Islet of Langerhans (tissue), 1 donor: ENCODE results near the gene SPSB2.
"Not testable (repeated sequence)": the region's sequence is repeated elsewhere in the genome, so short reads cannot be mapped to it uniquely, and the experiment has no call there.

Source experiments
- FAIRE-seq: peaks from one replicate; lab custom pipeline; 2011; peaks lifted over from hg19 to GRCh38; lab: Jason Lieb, UNC

The SPSB2 gene

DNA sequence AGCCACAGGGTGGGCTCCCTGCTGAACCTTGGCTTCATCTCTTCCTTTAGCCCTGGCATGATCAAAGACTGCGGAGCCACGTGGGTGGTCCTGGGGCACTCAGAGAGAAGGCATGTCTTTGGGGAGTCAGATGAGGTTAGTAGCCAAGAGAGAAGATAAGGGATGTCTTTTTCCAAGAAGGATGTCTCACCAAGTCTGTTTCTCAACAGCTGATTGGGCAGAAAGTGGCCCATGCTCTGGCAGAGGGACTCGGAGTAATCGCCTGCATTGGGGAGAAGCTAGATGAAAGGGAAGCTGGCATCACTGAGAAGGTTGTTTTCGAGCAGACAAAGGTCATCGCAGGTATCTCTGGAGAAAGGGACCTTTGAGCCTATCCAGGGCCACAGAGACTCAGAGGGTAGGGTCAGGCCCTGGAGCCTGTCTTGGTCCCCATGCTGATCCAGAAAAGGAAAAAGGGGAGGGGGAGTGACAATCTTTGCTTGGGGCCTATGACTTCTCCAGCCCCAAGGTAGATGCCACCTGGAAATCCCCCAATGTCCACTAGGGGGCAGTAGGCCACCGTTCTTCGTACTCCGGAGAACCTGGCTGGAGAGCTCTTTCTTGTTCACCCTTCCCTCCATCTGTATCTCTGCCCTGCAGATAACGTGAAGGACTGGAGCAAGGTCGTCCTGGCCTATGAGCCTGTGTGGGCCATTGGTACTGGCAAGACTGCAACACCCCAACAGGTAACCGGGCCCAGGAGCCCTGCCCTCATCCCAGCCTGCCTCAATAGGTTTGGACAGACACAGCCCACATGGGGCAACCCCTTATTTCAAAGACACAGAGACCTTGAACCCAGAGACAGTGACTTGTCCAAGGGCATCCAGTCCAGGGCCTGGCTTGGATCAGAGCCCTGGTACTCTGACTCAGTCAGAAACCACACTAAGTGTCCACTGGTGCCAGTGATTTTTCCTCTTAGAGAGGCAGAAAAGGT, 3.8 kb downstream of the SPSB2 start:
- FAIRE-seq = no peak

DNA sequence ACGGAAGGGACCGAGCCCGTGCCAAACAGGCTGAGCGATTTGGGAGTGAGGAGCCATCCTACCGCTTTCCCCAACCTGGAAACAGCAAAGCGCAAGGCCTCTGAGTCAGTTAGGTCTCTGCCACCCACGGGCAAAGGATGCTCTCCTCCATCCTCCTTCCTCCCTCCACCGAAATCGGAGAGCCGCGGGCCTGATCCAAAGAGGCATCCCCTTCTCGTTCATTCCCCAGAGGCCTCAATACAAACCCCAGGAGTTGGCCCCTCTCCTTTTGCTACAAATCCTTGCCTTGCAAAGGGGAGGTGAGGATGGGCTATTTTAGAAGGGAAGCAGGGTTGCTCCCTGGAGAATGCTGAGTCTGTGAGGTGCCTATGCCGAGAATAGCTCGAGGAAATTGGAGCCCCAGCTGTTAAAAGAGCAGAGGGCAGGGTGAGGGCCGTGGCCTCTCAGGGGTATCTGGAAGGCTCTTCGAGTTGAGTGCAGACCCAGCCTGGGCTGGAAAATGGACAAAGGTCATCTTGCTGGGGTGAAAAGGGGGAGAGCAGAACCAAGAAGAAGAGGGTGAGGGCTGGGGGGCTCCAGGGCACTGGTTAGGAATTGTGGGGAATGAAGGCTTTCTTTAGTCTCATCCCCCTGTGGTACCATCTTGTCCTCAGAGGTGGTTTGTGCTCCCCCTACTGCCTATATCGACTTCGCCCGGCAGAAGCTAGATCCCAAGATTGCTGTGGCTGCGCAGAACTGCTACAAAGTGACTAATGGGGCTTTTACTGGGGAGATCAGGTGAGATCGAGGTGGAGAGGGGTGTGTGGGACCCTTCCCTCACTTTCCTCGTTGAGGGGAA, 4.7 kb downstream of the SPSB2 start:
- FAIRE-seq = no peak

GRCh38 chr12:6867413-6868210, 5.5 kb downstream of the SPSB2 start, which contains the start of gene TPI1:
Gene TPI1 (plus strand): TSS chr12:6867531. CDS start chr12:6867567, 36 bp downstream.
- FAIRE-seq = no peak

DNA sequence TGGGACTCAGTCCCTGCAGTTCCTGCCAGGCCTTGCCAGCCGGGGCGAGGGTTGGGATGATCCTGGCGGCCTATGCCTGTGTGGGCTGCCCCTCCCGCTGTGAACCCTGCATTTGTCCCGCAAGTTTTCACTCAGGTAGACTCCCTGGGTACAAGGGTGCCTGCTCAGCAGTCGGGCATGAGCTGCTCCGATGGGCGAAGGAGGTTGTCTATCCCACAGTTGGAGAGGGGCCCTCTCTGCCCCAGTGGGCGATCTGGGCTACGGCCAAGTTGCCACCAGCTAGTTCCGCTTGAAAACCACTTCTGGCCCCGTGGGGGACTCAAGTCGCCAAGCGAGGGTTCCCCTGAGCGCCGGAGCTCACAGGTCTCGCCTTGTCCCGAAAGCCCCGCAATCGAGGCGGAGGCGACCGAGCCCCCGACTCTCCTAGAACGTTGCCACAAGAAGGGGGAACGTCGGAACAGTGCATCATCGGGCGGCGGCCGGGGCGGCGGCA, 6.1 kb downstream of the SPSB2 start:
- no peak for FAIRE-seq

DNA sequence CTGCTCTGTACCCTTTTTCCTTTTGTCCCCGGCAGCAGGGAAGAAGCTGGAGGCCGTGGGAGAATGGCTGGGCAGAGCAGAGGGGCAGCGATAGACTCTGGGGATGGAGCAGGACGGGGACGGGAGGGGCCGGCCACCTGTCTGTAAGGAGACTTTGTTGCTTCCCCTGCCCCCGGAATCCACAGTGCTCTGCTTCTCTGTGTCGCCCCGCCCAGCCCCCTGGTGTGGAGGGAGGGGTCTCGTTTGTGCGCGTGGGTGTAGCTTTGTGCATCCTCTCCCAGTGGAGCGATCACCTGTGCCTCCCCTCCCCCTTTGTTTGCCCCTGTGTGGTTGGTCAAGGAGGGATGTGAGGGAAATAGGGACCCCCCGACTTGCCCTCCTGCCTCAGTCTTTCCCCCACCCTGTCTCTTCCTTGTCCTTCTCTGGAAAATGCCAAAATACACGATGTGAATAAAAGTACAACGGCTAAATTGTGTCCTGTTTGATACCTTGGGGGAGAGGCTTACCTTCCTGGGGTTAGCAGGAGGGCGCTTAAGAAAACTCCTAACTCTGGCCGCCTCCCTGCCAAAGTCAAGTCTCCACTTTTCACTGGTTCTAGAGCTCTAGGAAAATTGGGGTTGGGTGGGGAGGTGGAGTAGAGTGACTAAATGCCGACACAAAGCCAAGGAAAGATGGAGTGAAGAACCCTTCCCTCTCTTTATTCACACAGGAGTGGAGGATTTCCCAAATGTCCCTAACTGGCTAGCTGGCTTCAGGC, 6.8 kb downstream of the SPSB2 start:
- FAIRE-seq = no peak

DNA sequence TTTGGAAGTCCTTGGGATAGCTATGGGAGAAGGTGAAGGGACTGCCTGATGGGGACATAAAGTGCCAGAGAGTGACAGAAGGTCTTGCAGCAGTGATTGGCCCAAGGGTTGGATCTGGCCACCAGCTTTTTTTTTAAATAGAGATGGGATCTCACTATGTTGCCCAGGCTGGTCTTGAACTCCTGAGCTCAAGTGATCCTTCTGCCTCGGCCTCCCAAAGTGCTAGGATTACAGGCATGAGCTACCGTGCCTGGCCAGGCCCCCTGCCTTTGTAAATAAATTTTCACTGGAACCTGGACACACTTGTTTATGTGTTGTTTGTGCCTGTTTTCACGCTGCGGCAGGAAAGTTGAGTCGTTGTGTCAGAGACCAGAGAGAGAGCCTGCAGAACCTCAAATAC, 7.8 kb downstream of the SPSB2 start:
- FAIRE-seq = not testable (repeated sequence)

DNA sequence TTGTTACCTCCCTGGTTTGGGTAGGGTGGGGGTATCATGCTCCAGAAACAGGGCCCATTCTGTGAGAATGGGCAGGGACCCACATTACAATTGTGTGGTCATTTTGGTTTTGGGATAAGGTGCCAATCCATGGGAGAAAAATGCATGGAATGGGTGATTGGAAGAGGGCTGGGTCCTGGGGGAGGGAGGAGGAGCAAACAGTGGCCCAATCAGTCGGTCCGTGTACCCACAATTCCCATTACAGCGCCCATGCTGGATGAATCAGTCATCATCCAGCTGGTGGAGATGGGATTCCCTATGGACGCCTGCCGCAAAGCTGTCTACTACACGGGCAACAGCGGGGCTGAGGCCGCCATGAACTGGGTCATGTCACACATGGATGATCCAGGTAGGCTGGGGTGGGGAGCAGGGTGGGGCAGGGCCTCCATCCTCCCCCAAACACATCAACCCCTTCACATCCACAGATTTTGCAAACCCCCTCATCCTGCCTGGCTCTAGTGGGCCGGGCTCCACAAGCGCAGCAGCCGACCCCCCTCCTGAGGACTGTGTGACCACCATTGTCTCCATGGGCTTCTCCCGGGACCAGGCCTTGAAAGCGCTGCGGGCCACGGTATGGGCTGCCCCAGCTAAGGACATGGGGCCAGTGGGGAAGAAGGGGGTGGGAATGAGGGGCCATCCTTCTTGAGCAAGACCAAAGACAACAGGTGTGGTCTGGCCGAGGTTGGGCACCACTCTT, 9.3 kb downstream of the SPSB2 start:
- no peak for FAIRE-seq

- FAIRE-seq = no peak
Observed at GRCh38 chr12:6863033-6863432, 10.1 kb downstream of the SPSB2 start.

DNA sequence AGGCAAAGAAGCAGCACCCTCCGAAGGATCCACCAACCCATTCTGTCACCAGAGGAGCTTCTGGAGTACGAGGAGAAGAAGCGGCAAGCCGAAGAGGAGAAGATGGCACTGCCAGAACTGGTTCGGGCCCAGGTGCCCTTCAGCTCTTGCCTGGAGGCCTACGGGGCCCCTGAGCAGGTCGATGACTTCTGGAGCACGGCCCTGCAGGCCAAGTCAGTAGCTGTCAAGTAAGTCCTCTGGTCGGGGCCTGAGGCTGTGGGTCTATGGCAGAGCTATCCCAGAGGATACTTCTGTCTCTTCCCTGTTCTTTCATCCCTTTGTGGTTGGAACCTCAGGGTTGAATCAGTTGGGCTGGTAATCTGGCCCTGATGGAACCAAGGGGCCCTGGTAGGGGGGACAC, 11.7 kb downstream of the SPSB2 start:
- no peak for FAIRE-seq

GRCh38 chr12:6860942-6861341, 12.2 kb downstream of the SPSB2 start:
- no peak for FAIRE-seq

DNA sequence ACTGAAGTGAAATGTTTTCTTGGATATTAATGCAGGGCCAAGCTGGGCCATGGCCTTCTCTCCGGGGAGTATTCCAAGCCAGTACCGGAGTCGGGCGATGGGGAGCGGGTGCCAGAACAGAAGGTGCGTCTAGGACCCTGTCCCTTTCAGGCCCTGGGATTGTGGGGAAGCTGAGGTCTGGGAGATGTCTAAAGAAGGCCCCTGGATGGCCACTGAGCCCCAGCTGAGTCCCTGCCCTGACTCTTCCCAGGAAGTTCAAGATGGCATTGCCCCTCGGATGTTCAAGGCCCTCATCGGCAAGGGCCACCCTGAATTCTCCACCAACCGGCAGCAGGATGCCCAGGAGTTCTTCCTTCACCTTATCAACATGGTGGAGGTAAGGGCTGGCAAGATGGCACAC, 13.0 kb downstream of the SPSB2 start:
- FAIRE-seq = no peak

GRCh38 chr12:6858799-6859198, 14.3 kb downstream of the SPSB2 start:
- no peak for FAIRE-seq

- FAIRE-seq = no peak
Observed at GRCh38 chr12:6855322-6855721, 17.8 kb downstream of the SPSB2 start.

GRCh38 chr12:6854036-6854435, 19.1 kb downstream of the SPSB2 start:
- no peak for FAIRE-seq

GRCh38 chr12:6853626-6854025, 19.5 kb downstream of the SPSB2 start:
- no peak for FAIRE-seq

DNA sequence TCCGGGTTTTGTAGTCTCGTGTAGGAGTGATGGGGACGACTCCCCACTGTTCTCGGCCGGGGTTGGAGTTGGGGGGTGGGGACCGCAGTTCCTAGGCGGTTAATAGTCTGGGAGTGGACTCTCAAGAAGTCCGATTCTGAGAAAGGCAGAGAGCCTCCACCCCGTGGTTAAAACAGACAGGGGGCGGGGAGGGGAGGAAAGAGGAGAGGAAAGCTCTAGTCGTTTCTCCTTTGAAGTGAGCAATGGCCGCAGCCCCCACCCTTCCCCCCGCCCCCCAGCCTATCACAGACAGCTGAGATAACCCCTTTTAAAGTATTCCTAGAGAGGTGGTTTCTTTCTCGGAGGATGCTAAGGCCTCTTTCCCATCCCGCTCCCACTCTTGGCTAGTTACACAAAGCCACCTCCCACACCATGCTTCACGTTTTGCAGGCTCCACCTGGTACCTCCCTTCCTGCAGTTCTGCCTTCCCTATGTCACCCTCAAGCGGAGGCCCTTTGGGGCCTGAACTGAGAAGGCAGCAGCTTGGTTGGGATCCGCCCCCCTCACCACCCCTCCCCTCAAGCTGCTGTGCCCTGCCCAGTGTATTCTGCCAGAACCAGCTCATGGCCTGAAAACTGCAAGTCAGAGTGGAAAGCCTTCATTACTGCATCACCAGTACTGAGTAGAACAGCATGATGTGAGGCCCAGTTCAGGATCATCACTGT, 20.3 kb downstream of the SPSB2 start:
- FAIRE-seq = no peak

- no peak for FAIRE-seq
Observed at GRCh38 chr12:6851921-6852650, 21.0 kb downstream of the SPSB2 start, which contains the start of gene USP5. Gene USP5 (plus strand): TSS chr12:6852150. CDS start chr12:6852180, 30 bp downstream.

DNA sequence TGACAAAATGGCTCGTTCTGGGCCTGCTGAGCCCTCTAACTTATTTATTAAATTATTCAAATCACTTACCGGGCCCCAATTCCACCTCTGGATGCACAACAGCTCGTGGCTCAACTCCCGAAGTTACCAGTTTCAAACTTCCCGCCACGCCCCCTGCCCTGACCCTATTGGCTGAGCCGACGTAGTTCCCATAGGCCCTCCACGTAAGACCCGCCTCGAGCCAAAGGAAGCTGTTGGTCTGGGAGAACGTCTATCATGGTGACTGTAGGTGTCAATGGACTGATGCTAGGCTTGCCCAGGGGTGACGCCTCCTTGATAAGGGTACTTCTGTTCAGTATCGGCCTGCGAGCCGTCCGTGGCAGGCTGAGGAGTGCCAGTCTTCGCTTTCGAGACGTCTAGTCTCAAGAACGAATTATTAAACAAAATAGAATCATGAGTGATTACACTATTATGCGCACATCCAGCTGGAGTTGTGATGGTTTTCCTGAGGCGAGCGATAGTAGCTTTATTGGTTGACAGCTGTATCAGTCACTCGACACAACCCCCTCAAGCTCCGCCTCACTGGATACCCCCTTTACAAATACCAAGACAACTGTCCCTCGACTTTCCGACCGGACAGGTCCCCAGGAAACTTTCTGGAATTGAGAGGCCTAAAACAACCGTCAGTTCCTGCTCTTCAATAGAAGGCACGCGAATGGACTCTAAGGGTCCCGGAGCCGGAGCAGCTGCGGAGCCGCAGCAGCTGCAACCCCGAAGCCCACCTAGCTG, 21.8 kb downstream of the SPSB2 start, which contains the start of gene CDCA3:
TSS of gene CDCA3 (minus strand) at position 134 of the 768 bp plus-strand sequence. CDS start 334 bp downstream, outside the sequence.
- peak; percentile 90 for FAIRE-seq
